ENCODE data around the gene NUMBL. TPM values are rescaled to one million over a fixed set of nuclear protein-coding genes. Genes with fewer than 3 reads are reported as not detected.

Gene NUMBL
- total and polyA plus RNA-seq, 9 of the 15 experiments (the other 6 are each of a cell fraction or from before 2014, with no cell fraction given): 0.39 to 38.6 (median 6.6) TPM

DNA sequence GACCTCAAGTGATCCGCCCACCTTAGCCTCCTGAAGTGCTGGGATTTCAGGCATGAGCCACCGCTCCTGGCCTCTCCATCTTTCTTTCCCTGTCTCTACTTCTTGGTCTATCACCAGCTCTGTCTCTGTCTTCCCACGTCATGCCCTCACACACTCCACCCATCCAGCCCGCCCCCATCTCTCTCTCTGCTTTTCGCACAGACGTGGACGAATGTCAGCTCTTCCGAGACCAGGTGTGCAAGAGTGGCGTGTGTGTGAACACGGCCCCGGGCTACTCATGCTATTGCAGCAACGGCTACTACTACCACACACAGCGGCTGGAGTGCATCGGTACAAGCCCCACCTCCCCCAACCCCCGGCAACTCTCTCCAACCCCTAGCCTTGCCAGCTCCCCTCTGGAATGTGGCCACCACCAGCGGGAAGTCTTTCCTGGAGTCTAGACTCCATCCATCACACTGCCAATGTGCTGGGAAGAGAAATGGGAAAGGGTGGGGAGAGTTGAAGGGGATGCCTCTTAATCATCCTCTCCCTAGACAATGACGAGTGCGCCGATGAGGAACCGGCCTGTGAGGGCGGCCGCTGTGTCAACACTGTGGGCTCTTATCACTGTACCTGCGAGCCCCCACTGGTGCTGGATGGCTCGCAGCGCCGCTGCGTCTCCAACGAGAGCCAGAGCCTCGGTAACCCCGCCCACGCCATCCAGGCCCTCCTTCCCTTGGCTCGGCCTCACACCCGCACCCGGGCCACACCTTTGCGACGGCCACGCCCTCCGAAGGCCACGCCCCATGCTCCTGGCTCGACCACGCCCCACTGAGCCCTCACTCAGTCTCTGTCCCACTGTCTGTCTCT is 66.8 kb downstream of the NUMBL start (continued):
- TF ChIP-seq HDAC3 (IDR thresholded peaks at IDR 0.05; ENCODE audit: borderline replicate concordance, partially characterized antibody) (no peak), HDGF (IDR thresholded peaks at IDR 0.05) (no peak), CBFB (CRISPR knock-in tag; IDR thresholded peaks at IDR 0.05) (no peak; the same call in 1 of the 2 replicates), MYNN (IDR thresholded peaks at IDR 0.05) (0 out of 2 replicates have a peak, but pooled peaks have one; percentile 50), MYNN (CRISPR knock-in tag; IDR thresholded peaks at IDR 0.05) (no peak), TCFL5 (CRISPR knock-in tag; conservative IDR thresholded peaks at IDR 0.05) (no peak), FOXP1 (CRISPR knock-in tag; IDR thresholded peaks at IDR 0.05) (no peak), ZNF23 (CRISPR knock-in tag; IDR thresholded peaks at IDR 0.05) (no peak), CREBBP (IDR thresholded peaks at IDR 0.05; ENCODE audit: low read depth, low read length) (no peak), CTBP1 (IDR thresholded peaks at IDR 0.05; ENCODE audit: borderline replicate concordance) (peak; percentile 100), PTRF (tag; IDR thresholded peaks at IDR 0.05) (no peak), DACH1 (IDR thresholded peaks at IDR 0.05; ENCODE audit: partially characterized antibody) (no peak), ETV5 (CRISPR knock-in tag; IDR thresholded peaks at IDR 0.05; ENCODE audit: low read depth) (no peak), NEUROD1 (IDR thresholded peaks at IDR 0.05; ENCODE audit: borderline replicate concordance, low read depth, low read length, partially characterized antibody) (peak; percentile 40), HMG20B (CRISPR knock-in tag; IDR thresholded peaks at IDR 0.05) (no peak), CREM (IDR thresholded peaks at IDR 0.05; ENCODE audit: low read depth) (peak; percentile 76), TBP (optimal IDR thresholded peaks at IDR 0.05; ENCODE audit: low read depth, low read length) (peak; percentile 51), ZNF253 (CRISPR knock-in tag; conservative IDR thresholded peaks at IDR 0.05) (no peak), SIN3A (IDR thresholded peaks at IDR 0.05; ENCODE audit: borderline replicate concordance in 2 of 2, control insufficient read depth in 1 of 2, low read depth in 2 of 2, low read length in 2 of 2) (no peak), KHSRP (IDR thresholded peaks at IDR 0.05) (no peak), KDM4B (IDR thresholded peaks at IDR 0.05; ENCODE audit: borderline replicate concordance in 2 of 2, low read depth in 1 of 2) (no peak; a peak in 1 of 4 replicates), COPS2 (conservative IDR thresholded peaks at IDR 0.05) (no peak), LEF1 (IDR thresholded peaks at IDR 0.05) (peak; percentile 22; the same call in 1 of the 2 replicates)
- TF ChIP-seq, protein P1, sequence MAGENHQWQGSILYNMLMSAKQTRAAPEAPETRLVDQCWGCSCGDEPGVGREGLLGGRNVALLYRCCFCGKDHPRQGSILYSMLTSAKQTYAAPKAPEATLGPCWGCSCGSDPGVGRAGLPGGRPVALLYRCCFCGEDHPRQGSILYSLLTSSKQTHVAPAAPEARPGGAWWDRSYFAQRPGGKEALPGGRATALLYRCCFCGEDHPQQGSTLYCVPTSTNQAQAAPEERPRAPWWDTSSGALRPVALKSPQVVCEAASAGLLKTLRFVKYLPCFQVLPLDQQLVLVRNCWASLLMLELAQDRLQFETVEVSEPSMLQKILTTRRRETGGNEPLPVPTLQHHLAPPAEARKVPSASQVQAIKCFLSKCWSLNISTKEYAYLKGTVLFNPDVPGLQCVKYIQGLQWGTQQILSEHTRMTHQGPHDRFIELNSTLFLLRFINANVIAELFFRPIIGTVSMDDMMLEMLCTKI (IDR thresholded peaks at IDR 0.05; ENCODE audit: partially characterized antibody): no peak
- TF ChIP-seq, protein P2, sequence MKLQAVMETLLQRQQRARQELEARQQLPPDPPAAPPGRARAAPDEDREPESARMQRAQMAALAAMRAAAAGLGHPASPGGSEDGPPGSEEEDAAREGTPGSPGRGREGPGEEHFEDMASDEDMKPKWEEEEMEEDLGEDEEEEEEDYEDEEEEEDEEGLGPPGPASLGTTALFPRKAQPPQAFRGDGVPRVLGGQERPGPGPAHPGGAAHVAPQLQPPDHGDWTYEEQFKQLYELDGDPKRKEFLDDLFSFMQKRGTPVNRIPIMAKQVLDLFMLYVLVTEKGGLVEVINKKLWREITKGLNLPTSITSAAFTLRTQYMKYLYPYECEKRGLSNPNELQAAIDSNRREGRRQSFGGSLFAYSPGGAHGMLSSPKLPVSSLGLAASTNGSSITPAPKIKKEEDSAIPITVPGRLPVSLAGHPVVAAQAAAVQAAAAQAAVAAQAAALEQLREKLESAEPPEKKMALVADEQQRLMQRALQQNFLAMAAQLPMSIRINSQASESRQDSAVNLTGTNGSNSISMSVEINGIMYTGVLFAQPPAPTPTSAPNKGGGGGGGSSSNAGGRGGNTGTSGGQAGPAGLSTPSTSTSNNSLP (IDR thresholded peaks at IDR 0.05; ENCODE audit: borderline replicate concordance, low read depth, low read length): no peak

Data from K562 (cell line).